KMS-11 (cell line): ENCODE measurements around the gene CDH4.
"Not testable (repeated sequence)": the region's sequence is repeated elsewhere in the genome, so short reads cannot be mapped to it uniquely, and the experiment has no call there.

Experiments
- H2AFZ ChIP-seq: fragments of 200-600 bp; sonication (generic); 2 replicates; pipeline ENCODE4 v1.6.1; 2016; ENCODE audit warnings: antibody characterized with exemption, mixed run types, low read depth
- H3K27ac ChIP-seq: fragments of 200-600 bp; sonication (generic); 2 replicates; pipeline ENCODE4 v1.6.1; 2016; ENCODE audit warnings: mild to moderate bottlenecking, mixed run types
- H3K27me3 ChIP-seq: fragments of 200-600 bp; sonication (generic); 2 replicates; pipeline ENCODE4 v1.6.1; 2017; ENCODE audit warnings: mild to moderate bottlenecking, low read depth, mixed run types, moderate library complexity; ENCODE audit not compliant: insufficient read depth
- H3K36me3 ChIP-seq: fragments of 200-600 bp; sonication (generic); 2 replicates; pipeline ENCODE4 v1.6.1; 2017; ENCODE audit warnings: mild to moderate bottlenecking, mixed run types; ENCODE audit not compliant: insufficient read depth
- H3K4me1 ChIP-seq: fragments of 200-600 bp; sonication (generic); 2 replicates; pipeline ENCODE4 v1.6.1; 2016; ENCODE audit warnings: mild to moderate bottlenecking, low read depth, mixed run types; ENCODE audit not compliant: poor library complexity, severe bottlenecking
- H3K4me2 ChIP-seq: fragments of 200-600 bp; sonication (generic); 2 replicates; pipeline ENCODE4 v1.7.0; 2016; ENCODE audit warnings: mild to moderate bottlenecking, mixed run types
- H3K4me3 ChIP-seq: fragments of 200-600 bp; sonication (generic); IDR thresholded peaks from 2 replicates; pipeline ENCODE4 v1.6.1; 2017; ENCODE audit warnings: low read depth, low read length, mixed read lengths; ENCODE audit not compliant: insufficient read depth
- H3K79me2 ChIP-seq: fragments of 200-600 bp; sonication (generic); 2 replicates; pipeline ENCODE4 v1.6.1; 2016; ENCODE audit warnings: low read depth, mixed run types; ENCODE audit not compliant: insufficient read depth
- H3K9ac ChIP-seq: fragments of 200-600 bp; sonication (generic); 2 replicates; pipeline ENCODE4 v1.6.1; 2016; ENCODE audit warnings: mild to moderate bottlenecking, mixed run types
- H4K20me1 ChIP-seq: fragments of 200-600 bp; sonication (generic); 2 replicates; pipeline ENCODE4 v1.6.1; 2016; ENCODE audit warnings: mild to moderate bottlenecking, mixed run types; ENCODE audit not compliant: insufficient read depth
- CTCF ChIP-seq: fragments of 200-600 bp; sonication (generic); conservative IDR thresholded peaks from 2 replicates; pipeline ENCODE4 v1.6.1; 2017; ENCODE audit warnings: low read depth, mild to moderate bottlenecking, antibody characterized with exemption, low read length, moderate library complexity, mixed read lengths

Gene CDH4

GRCh38 chr20:61477451-61477861 is 225.4 kb downstream of the CDH4 start:
- Histone ChIP-seq H3K79me2 (no peaks in the 10 kb centered on the region), H2AFZ (no peak overlapping the region), H3K27me3 (no peaks in the 10 kb centered on the region), H3K9ac (no peak overlapping the region), H3K36me3 (no peaks in the 10 kb centered on the region), H3K4me3 (no peak overlapping the region), H3K27ac (no peak overlapping the region), H3K4me1 (no peaks in the 10 kb centered on the region), H4K20me1 (no peaks in the 10 kb centered on the region), H3K4me2 (no peak overlapping the region)
- no peak for TF ChIP-seq CTCF

DNA sequence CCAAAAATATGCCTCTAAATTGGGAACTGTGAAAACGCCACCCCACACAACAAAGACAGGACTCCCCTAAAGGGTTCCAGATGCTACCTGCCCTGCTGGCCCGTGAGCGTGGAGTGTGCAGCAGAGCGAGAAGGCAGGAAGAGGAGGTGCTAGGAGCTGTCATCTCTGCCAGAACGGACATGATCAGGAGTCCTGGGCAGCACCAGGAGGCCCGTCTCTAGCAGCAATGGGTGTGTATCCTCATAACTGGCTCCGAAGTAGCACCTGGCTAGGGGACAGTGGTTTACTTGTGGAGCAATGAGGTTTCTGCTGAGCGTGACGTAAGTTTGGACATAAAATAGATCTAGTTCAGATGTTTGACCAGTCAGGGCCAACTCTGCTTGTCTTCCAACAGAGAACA is 226.0 kb downstream of the CDH4 start:
- H3K4me2 ChIP-seq: no peak overlapping the region
- no peak overlapping the region for H3K4me3 ChIP-seq
- no peak overlapping the region for H3K27ac ChIP-seq
- no peak overlapping the region for H2AFZ ChIP-seq
- no peak for TF ChIP-seq CTCF
- H3K27me3 ChIP-seq: no peaks in the 10 kb centered on the region
- no peaks in the 10 kb centered on the region for H3K36me3 ChIP-seq
- no peak overlapping the region for H3K9ac ChIP-seq
- H4K20me1 ChIP-seq: no peaks in the 10 kb centered on the region
- H3K4me1 ChIP-seq: no peaks in the 10 kb centered on the region
- no peaks in the 10 kb centered on the region for H3K79me2 ChIP-seq

GRCh38 chr20:61478611-61479305 is 226.7 kb downstream of the CDH4 start:
- no peaks in the 10 kb centered on the region for H3K79me2 ChIP-seq
- no peaks in the 10 kb centered on the region for H3K4me1 ChIP-seq
- no peaks in the 10 kb centered on the region for H4K20me1 ChIP-seq
- no peak for TF ChIP-seq CTCF
- no peak overlapping the region for H2AFZ ChIP-seq
- no peaks in the 10 kb centered on the region for H3K36me3 ChIP-seq
- no peaks in the 10 kb centered on the region for H3K27me3 ChIP-seq
- H3K4me2 ChIP-seq: no peak overlapping the region
- H3K27ac ChIP-seq: no peak overlapping the region
- H3K9ac ChIP-seq: no peak overlapping the region
- H3K4me3 ChIP-seq: no peak overlapping the region

GRCh38 chr20:61479433-61479832 is 227.4 kb downstream of the CDH4 start:
- not testable (repeated sequence) for H3K4me3 ChIP-seq, H3K79me2 ChIP-seq, H3K36me3 ChIP-seq, H3K4me1 ChIP-seq, H2AFZ ChIP-seq, H3K9ac ChIP-seq, H4K20me1 ChIP-seq, H3K27ac ChIP-seq, H3K4me2 ChIP-seq, H3K27me3 ChIP-seq

GRCh38 chr20:61480158-61480825 is 228.2 kb downstream of the CDH4 start:
- no peak overlapping the region for H3K27ac ChIP-seq

More at GRCh38 chr20:61480158-61480825, 228.2 kb downstream of the CDH4 start:
- no peak overlapping the region for H3K9ac ChIP-seq
- no peaks in the 10 kb centered on the region for H3K27me3 ChIP-seq
- no peak overlapping the region for H3K4me2 ChIP-seq
- H3K36me3 ChIP-seq: no peaks in the 10 kb centered on the region
- H3K4me3 ChIP-seq: no peak overlapping the region
- no peak for TF ChIP-seq CTCF
- no peaks in the 10 kb centered on the region for H4K20me1 ChIP-seq
- H3K4me1 ChIP-seq: no peaks in the 10 kb centered on the region
- H3K79me2 ChIP-seq: no peaks in the 10 kb centered on the region
- no peak overlapping the region for H2AFZ ChIP-seq
